DOHH2 (cell line): ENCODE results near the gene DENND1A.

Experiments
- H3F3A ChIP-seq: fragments of 200-600 bp; sonication (generic), shearing (Covaris generic); 2 replicates; pipeline ENCODE4 v1.6.0; 2016; ENCODE audit warnings: antibody characterized with exemption, mild to moderate bottlenecking; ENCODE audit not compliant: control insufficient read depth, insufficient read depth
- H3K27ac ChIP-seq: fragments of 200-600 bp; sonication (generic); 2 replicates; pipeline ENCODE4 v1.5.1; 2014; ENCODE audit warnings: low read depth, mild to moderate bottlenecking, low read length, moderate library complexity
- H3K27me3 ChIP-seq: fragments of 200-600 bp; sonication (generic); 2 replicates; pipeline ENCODE4 v1.6.1; 2014; ENCODE audit warnings: mild to moderate bottlenecking, low read length, mixed read lengths; ENCODE audit not compliant: control insufficient read depth
- H3K36me3 ChIP-seq: fragments of 200-600 bp; sonication (generic); 2 replicates; pipeline ENCODE4 v1.6.1; 2014; ENCODE audit warnings: mild to moderate bottlenecking, low read length, moderate library complexity, mixed read lengths; ENCODE audit not compliant: control insufficient read depth
- H3K4me1 ChIP-seq: fragments of 200-600 bp; sonication (generic); 2 replicates; pipeline ENCODE4 v1.6.1; 2014; ENCODE audit warnings: mild to moderate bottlenecking, low read length, mixed read lengths; ENCODE audit not compliant: control insufficient read depth
- H3K4me2 ChIP-seq: fragments of 200-600 bp; sonication (generic); 2 replicates; pipeline ENCODE4 v1.6.0; 2014; ENCODE audit warnings: mild to moderate bottlenecking, low read length, moderate library complexity
- H3K4me3 ChIP-seq: fragments of 200-600 bp; sonication (generic); 2 replicates; pipeline ENCODE4 v1.5.1; 2014; ENCODE audit warnings: mild to moderate bottlenecking, low read length, mixed read lengths
- H3K79me2 ChIP-seq: fragments of 200-600 bp; sonication (generic); 2 replicates; pipeline ENCODE4 v1.6.1; 2014; ENCODE audit warnings: mild to moderate bottlenecking, low read length, mixed read lengths; ENCODE audit not compliant: control insufficient read depth
- H3K9me2 ChIP-seq: fragments of 200-600 bp; sonication (generic); replicated peaks from 2 replicates; pipeline ENCODE4 v1.6.1; 2014; ENCODE audit warnings: mild to moderate bottlenecking, low read length, mixed read lengths; ENCODE audit not compliant: control insufficient read depth
- H3K9me3 ChIP-seq: fragments of 200-600 bp; sonication (generic); 2 replicates; pipeline ENCODE4 v1.6.1; 2014; ENCODE audit warnings: antibody characterized with exemption, low read length, mixed read lengths; ENCODE audit not compliant: control insufficient read depth, insufficient read depth
- H4K20me1 ChIP-seq: fragments of 200-600 bp; sonication (generic); 2 replicates; pipeline ENCODE4 v1.6.0; 2014; ENCODE audit warnings: low read depth, mild to moderate bottlenecking, antibody characterized with exemption, low read length, moderate library complexity; ENCODE audit not compliant: control insufficient read depth, insufficient read depth
- CTCF ChIP-seq: fragments of 200-600 bp; sonication (generic); IDR thresholded peaks from one replicate; pipeline ENCODE4 v1.5.1; 2014; ENCODE audit warnings: antibody characterized with exemption, mild to moderate bottlenecking, low read depth, low read length; ENCODE audit not compliant: poor library complexity, severe bottlenecking
- EZH2phosphoT487 ChIP-seq: fragments of 200-600 bp; sonication (generic); IDR thresholded peaks from 2 replicates; pipeline ENCODE4 v1.6.1; 2017; ENCODE audit warnings: borderline replicate concordance, mild to moderate bottlenecking, antibody characterized with exemption, low read length, moderate library complexity, mixed read lengths

DENND1A gene

GRCh38 chr9:123425261-123425821, 504.6 kb downstream of the DENND1A start:
- no peaks in the 10 kb centered on the region for H4K20me1 ChIP-seq
- H3K27me3 ChIP-seq = no peaks in the 10 kb centered on the region
- peaks cover 26% of the 10 kb centered on the region for H3K4me1 ChIP-seq

GRCh38 chr9:123424552-123425225, 505.2 kb downstream of the DENND1A start:
- Histone ChIP-seq H3F3A (no peaks in the 10 kb centered on the region), H3K9me3 (no peaks in the 10 kb centered on the region), H3K9me2 (no peaks in the 10 kb centered on the region), H3K4me2 (no peak overlapping the region), H4K20me1 (no peaks in the 10 kb centered on the region), H3K4me3 (no peak overlapping the region), H3K79me2 (no peaks in the 10 kb centered on the region), H3K27ac (no peak overlapping the region), H3K27me3 (no peaks in the 10 kb centered on the region), H3K4me1 (peaks cover 26% of the 10 kb centered on the region), H3K36me3 (no peaks in the 10 kb centered on the region)
- no peak for TF ChIP-seq EZH2phosphoT487
- TF ChIP-seq CTCF = no peak

More at GRCh38 chr9:123425261-123425821, 504.6 kb downstream of the DENND1A start:
- TF ChIP-seq EZH2phosphoT487 = no peak
- no peak for TF ChIP-seq CTCF
- no peaks in the 10 kb centered on the region for H3K79me2 ChIP-seq
- no peak overlapping the region for H3K4me3 ChIP-seq
- H3K27ac ChIP-seq = no peak overlapping the region
- no peaks in the 10 kb centered on the region for H3K9me2 ChIP-seq
- no peak overlapping the region for H3K4me2 ChIP-seq
- no peaks in the 10 kb centered on the region for H3K9me3 ChIP-seq
- no peaks in the 10 kb centered on the region for H3F3A ChIP-seq
- no peaks in the 10 kb centered on the region for H3K36me3 ChIP-seq

- Histone ChIP-seq H3K4me3 (no peak overlapping the region), H3K9me2 (no peaks in the 10 kb centered on the region), H3K4me1 (peaks cover 26% of the 10 kb centered on the region), H3K27me3 (no peaks in the 10 kb centered on the region), H3K79me2 (no peaks in the 10 kb centered on the region), H3F3A (no peaks in the 10 kb centered on the region), H3K36me3 (no peaks in the 10 kb centered on the region), H3K9me3 (no peaks in the 10 kb centered on the region), H3K27ac (no peak overlapping the region), H3K4me2 (no peak overlapping the region), H4K20me1 (no peaks in the 10 kb centered on the region)
- no peak for TF ChIP-seq EZH2phosphoT487
- no peak for TF ChIP-seq CTCF
Measured at GRCh38 chr9:123424131-123424530, 505.8 kb downstream of the DENND1A start.
